Ishikawa (cell line): ENCODE data around the gene FSTL4.

ENCODE experiments used
- CEBPB ChIP-seq: IDR thresholded peaks from 2 replicates; pipeline ENCODE4 v1.6.1; 2012
- CREB1 ChIP-seq: IDR thresholded peaks from 2 replicates; pipeline ENCODE4 v1.6.1; 2012; ENCODE audit warnings: low read depth
- EGR1 ChIP-seq: IDR thresholded peaks from 2 replicates; pipeline ENCODE4 v1.6.1; 2012
- EP300 ChIP-seq: IDR thresholded peaks from 2 replicates; pipeline ENCODE4 v1.6.1; 2012; ENCODE audit warnings: borderline replicate concordance
- FOXM1 ChIP-seq: IDR thresholded peaks from 2 replicates; pipeline ENCODE4 v1.6.1; 2012; ENCODE audit warnings: low read depth, borderline replicate concordance
- MAX ChIP-seq: IDR thresholded peaks from 2 replicates; pipeline ENCODE4 v1.6.1; 2012
- NFIC ChIP-seq: IDR thresholded peaks from 2 replicates; pipeline ENCODE4 v1.6.1; 2012
- RAD21 ChIP-seq: IDR thresholded peaks from 2 replicates; pipeline ENCODE4 v1.6.1; 2012; ENCODE audit warnings: low read depth
- REST ChIP-seq: IDR thresholded peaks from 2 replicates; pipeline ENCODE4 v1.6.1; 2012; ENCODE audit warnings: low read depth, mild to moderate bottlenecking
- TAF1 ChIP-seq: IDR thresholded peaks from 2 replicates; pipeline ENCODE4 v1.6.1; 2012; ENCODE audit warnings: low read depth, mild to moderate bottlenecking
- TCF12 ChIP-seq: IDR thresholded peaks from 2 replicates; pipeline ENCODE4 v1.6.1; 2012; ENCODE audit warnings: low read depth
- TEAD4 ChIP-seq: IDR thresholded peaks from 2 replicates; pipeline ENCODE4 v1.6.1; 2012
- USF1 ChIP-seq: IDR thresholded peaks from 2 replicates; pipeline ENCODE4 v1.6.1; 2012
- YY1 ChIP-seq: IDR thresholded peaks from 2 replicates; pipeline ENCODE4 v1.6.1; 2012; ENCODE audit warnings: low read depth
- ZBTB7A ChIP-seq: IDR thresholded peaks from 2 replicates; pipeline ENCODE4 v1.6.1; 2012; ENCODE audit warnings: low read depth

FSTL4 gene

GRCh38 chr5:133408322-133408721 is 204.0 kb downstream of the FSTL4 start:
- TF ChIP-seq TCF12 (no peak), TAF1 (no peak), MAX (no peak), REST (no peak), EGR1 (no peak), YY1 (no peak), EP300 (no peak), NFIC (no peak), FOXM1 (no peak), RAD21 (no peak), CREB1 (no peak), TEAD4 (no peak), USF1 (no peak), ZBTB7A (no peak), CEBPB (no peak)

- TF ChIP-seq NFIC (no peak), TCF12 (no peak), CEBPB (no peak), TEAD4 (no peak), YY1 (no peak), EP300 (no peak), FOXM1 (no peak), REST (no peak), RAD21 (no peak), CREB1 (no peak), ZBTB7A (no peak), USF1 (no peak), TAF1 (no peak)
Observed at GRCh38 chr5:133406977-133407632, 205.2 kb downstream of the FSTL4 start.

- TF ChIP-seq MAX (no peak), FOXM1 (no peak), YY1 (no peak), USF1 (no peak), REST (no peak), TEAD4 (no peak), TCF12 (no peak), RAD21 (no peak), ZBTB7A (no peak), EP300 (no peak), NFIC (no peak)
Observed at GRCh38 chr5:133406208-133406976, 205.9 kb downstream of the FSTL4 start.
